GM15510 (cell line): Measurements from ENCODE around the gene SMAP2.

Experiments used
- POLR2A ChIP-seq: IDR thresholded peaks from 3 replicates; pipeline ENCODE4 v1.6.1; 2011; ENCODE audit warnings: borderline replicate concordance; ENCODE audit not compliant: insufficient read length; ENCODE audit errors: extremely low read depth

SMAP2 gene

GRCh38 chr1:40425198-40425597, 51.7 kb downstream of the SMAP2 start:
- TF ChIP-seq POLR2A, result no peak

DNA sequence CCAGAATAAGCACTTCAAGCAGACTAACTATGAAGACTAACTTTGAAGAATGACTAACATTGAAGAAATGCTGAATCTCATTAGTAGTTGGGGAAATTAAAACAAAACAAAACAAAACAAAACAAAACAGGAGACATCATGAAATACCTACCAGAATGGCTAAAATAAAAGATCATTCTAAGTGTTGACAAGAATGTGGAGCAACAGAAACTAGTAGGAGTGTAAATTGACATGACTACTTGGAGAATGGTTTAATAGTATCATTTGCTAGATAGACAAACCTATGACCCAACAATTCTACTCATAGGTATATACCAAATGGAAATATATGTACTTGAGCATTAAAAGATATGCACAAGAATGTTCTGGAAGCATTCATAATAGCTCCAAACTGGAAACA, 57.9 kb downstream of the SMAP2 start:
- no peak for TF ChIP-seq POLR2A

DNA sequence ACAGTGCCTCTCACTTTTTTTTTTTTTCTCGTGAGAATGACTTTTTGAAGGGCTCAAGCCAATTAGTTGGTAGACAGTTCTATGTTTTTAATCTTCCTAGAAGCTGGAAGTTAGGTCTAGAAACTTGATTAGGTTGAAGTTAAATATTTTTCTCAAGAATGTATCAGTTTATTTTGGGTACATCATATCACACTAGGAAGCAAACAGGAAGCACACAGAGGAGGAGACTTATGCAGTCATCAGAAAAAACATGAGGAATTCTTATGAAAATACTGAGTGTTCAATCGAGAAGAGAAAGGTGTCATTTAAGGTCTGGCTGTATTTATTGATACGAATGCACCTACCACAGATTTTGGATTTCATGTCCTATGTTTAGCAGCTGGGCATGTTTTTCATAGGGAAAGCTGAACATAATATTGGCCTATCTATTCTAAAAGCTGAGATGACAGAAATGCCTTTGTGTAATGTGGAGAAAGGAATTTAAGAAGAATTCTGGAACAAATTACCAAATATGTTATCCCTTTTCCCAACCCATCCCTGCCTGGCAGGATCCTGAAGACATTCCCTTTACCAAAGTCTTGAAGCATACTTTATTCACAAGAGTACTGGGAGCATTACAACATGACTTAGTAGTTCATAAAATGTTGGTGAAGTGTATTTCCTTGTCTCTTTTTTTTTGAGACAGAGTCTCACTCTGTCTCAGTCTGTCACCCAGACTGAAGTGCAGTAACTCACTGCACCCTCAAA, 59.3 kb downstream of the SMAP2 start:
- TF ChIP-seq POLR2A, result no peak

GRCh38 chr1:40435471-40435870, 61.9 kb downstream of the SMAP2 start:
- TF ChIP-seq POLR2A, result no peak

GRCh38 chr1:40435876-40436275, 62.3 kb downstream of the SMAP2 start:
- TF ChIP-seq POLR2A, result no peak

GRCh38 chr1:40438391-40439015, 65.0 kb downstream of the SMAP2 start:
- no peak for TF ChIP-seq POLR2A

GRCh38 chr1:40439247-40439646, 65.7 kb downstream of the SMAP2 start:
- TF ChIP-seq POLR2A, result no peak

- TF ChIP-seq POLR2A, result peak; percentile 72
These were observed 76.4 kb downstream of the SMAP2 start, which contains the start of gene ZFP69B for GRCh38 chr1:40449684-40450494. Gene ZFP69B (plus strand): TSS chr1:40450476. CDS start chr1:40450962, 486 bp downstream.

GRCh38 chr1:40450495-40451237, 77.1 kb downstream of the SMAP2 start:
- TF ChIP-seq POLR2A, result peak; percentile 22

- no peak for TF ChIP-seq POLR2A
These were observed 77.7 kb downstream of the SMAP2 start for GRCh38 chr1:40451238-40451585.

- TF ChIP-seq POLR2A, result no peak
These were observed 81.3 kb downstream of the SMAP2 start for GRCh38 chr1:40454873-40455272.

DNA sequence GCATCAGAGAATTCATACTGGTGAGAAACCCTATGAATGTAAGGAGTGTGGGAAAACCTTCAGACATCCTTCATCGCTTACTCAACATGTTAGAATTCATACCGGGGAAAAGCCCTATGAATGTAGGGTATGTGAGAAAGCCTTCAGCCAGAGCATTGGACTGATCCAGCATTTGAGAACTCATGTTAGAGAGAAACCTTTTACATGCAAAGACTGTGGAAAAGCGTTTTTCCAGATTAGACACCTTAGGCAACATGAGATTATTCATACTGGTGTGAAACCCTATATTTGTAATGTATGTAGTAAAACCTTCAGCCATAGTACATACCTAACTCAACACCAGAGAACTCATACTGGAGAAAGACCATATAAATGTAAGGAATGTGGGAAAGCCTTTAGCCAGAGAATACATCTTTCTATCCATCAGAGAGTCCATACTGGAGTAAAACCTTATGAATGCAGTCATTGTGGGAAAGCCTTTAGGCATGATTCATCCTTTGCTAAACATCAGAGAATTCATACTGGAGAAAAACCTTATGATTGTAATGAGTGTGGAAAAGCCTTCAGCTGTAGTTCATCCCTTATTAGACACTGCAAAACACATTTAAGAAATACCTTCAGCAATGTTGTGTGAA, 89.5 kb downstream of the SMAP2 start:
- TF ChIP-seq POLR2A, result no peak

DNA sequence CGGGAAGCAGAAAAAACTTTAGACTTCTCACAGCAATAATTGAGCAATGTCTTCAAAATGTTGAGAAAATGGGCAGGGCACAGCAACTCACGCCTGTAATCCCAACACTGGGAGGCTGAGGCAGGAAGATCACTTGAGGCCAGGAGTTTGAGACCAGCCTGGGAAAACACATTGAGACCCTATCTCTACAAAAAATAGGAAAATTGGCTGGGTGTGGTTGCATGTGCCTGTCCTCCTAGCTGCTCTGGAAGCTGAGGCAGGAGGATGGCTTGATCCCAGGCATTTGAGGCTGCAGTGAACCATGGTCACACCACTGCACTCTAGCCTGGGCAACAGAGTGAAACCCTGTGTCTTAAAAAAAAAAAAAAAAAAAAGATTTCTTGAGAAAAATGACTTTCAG, 95.8 kb downstream of the SMAP2 start:
- no peak for TF ChIP-seq POLR2A
